GM10266 (cell line): ENCODE results near the gene ARHGDIB.

ENCODE experiments used
- DNase-seq: peaks from one replicate; pipeline ENCODE4 v3.0.0; 2012; ENCODE audit errors: extremely low spot score
- CTCF ChIP-seq: IDR thresholded peaks from 2 replicates; pipeline ENCODE4 v1.5.1; 2012; ENCODE audit warnings: mild to moderate bottlenecking, low read depth; ENCODE audit not compliant: control insufficient read depth, insufficient read depth; ENCODE audit errors: missing control alignments

Gene ARHGDIB

GRCh38 chr12:14911131-14911530 is 50.3 kb downstream of the ARHGDIB start:
- no peak for DNase-seq

GRCh38 chr12:14910090-14910915 is 51.1 kb downstream of the ARHGDIB start:
- DNase-seq, result no peak

More at GRCh38 chr12:14911131-14911530, 50.3 kb downstream of the ARHGDIB start:
- TF ChIP-seq CTCF, result no peak

GRCh38 chr12:14907953-14908352 is 53.4 kb downstream of the ARHGDIB start:
- TF ChIP-seq CTCF, result no peak
- no peak for DNase-seq

More at GRCh38 chr12:14910090-14910915, 51.1 kb downstream of the ARHGDIB start:
- no peak for TF ChIP-seq CTCF

- no peak for DNase-seq
- no peak for TF ChIP-seq CTCF
Measured at GRCh38 chr12:14906114-14906513, 55.3 kb downstream of the ARHGDIB start.

GRCh38 chr12:14905269-14906004 is 56.0 kb downstream of the ARHGDIB start:
- TF ChIP-seq CTCF, result no peak
- no peak for DNase-seq

- DNase-seq, result no peak
- TF ChIP-seq CTCF, result no peak
Measured at GRCh38 chr12:14904854-14905253, 56.5 kb downstream of the ARHGDIB start.
